Measurements from ENCODE around the gene ARHGAP21.
A peak's percentile ranks its signal among the peaks of the same experiment; 100 is the strongest.
"Not testable (repeated sequence)": the region's sequence is repeated elsewhere in the genome, so short reads cannot be mapped to it uniquely, and the experiment has no call there.

The ARHGAP21 gene

GRCh38 chr10:24723788-24724380, at the start of gene ARHGAP21:
TSS of gene ARHGAP21 (minus strand) at chr10:24723887. CDS start at chr10:24721899, 1,988 bp downstream.
- peak; percentile 48 for DNase-seq (ENCODE audit: low spot score)

- no peak for DNase-seq (ENCODE audit: low spot score)
Observed at GRCh38 chr10:24771943-24772694, 48.4 kb upstream of the ARHGAP21 start.

GRCh38 chr10:24764991-24765390, 41.3 kb upstream of the ARHGAP21 start:
- not testable (repeated sequence) for DNase-seq (ENCODE audit: low spot score)

- no peak for DNase-seq (ENCODE audit: low spot score)
Observed at GRCh38 chr10:24762966-24763623, 39.4 kb upstream of the ARHGAP21 start.

- no peak for DNase-seq (ENCODE audit: low spot score)
Observed at GRCh38 chr10:24762161-24762924, 38.7 kb upstream of the ARHGAP21 start.

GRCh38 chr10:24759672-24760071, 36.0 kb upstream of the ARHGAP21 start:
- no peak for DNase-seq (ENCODE audit: low spot score)

GRCh38 chr10:24758254-24758653, 34.6 kb upstream of the ARHGAP21 start:
- DNase-seq (ENCODE audit: low spot score), result not testable (repeated sequence)

GRCh38 chr10:24756283-24756682, 32.6 kb upstream of the ARHGAP21 start:
- no peak for DNase-seq (ENCODE audit: low spot score)

GRCh38 chr10:24751716-24752115, 28.0 kb upstream of the ARHGAP21 start:
- no peak for DNase-seq (ENCODE audit: low spot score)

GRCh38 chr10:24750695-24751094, 27.0 kb upstream of the ARHGAP21 start:
- DNase-seq (ENCODE audit: low spot score), result no peak

- DNase-seq (ENCODE audit: low spot score), result no peak
Observed at GRCh38 chr10:24748214-24748613, 24.5 kb upstream of the ARHGAP21 start.

- no peak for DNase-seq (ENCODE audit: low spot score)
Observed at GRCh38 chr10:24744946-24745345, 21.3 kb upstream of the ARHGAP21 start.

- DNase-seq (ENCODE audit: low spot score), result no peak
Observed at GRCh38 chr10:24740714-24741113, 17.0 kb upstream of the ARHGAP21 start.

GRCh38 chr10:24737001-24737400, 13.3 kb upstream of the ARHGAP21 start:
- no peak for DNase-seq (ENCODE audit: low spot score)

GRCh38 chr10:24731942-24732341, 8.3 kb upstream of the ARHGAP21 start:
- peak; percentile 85 for DNase-seq (ENCODE audit: low spot score)

GRCh38 chr10:24730811-24731210, 7.1 kb upstream of the ARHGAP21 start:
- no peak for DNase-seq (ENCODE audit: low spot score)

- DNase-seq (ENCODE audit: low spot score), result no peak
Observed at GRCh38 chr10:24727786-24728185, 4.1 kb upstream of the ARHGAP21 start.

- no peak for DNase-seq (ENCODE audit: low spot score)
Observed at GRCh38 chr10:24726626-24727025, 2.9 kb upstream of the ARHGAP21 start.

GRCh38 chr10:24726029-24726428, 2.3 kb upstream of the ARHGAP21 start:
- DNase-seq (ENCODE audit: low spot score), result not testable (repeated sequence)

- peak; percentile 93 for DNase-seq (ENCODE audit: low spot score)
Observed at GRCh38 chr10:24724381-24725228, 918 bp upstream of the ARHGAP21 start.

- peak; percentile 35 for DNase-seq (ENCODE audit: low spot score)
Observed at GRCh38 chr10:24723386-24723787, 300 bp downstream of the ARHGAP21 start.
